MM.1S (cell line): ENCODE measurements around the gene STARD9.

Experiments
- CTCF ChIP-seq: fragments of 300-600 bp; sonication (generic); IDR thresholded peaks from 2 replicates; pipeline ENCODE4 v1.5.1; 2016; ENCODE audit warnings: antibody characterized with exemption, low read length, mixed read lengths
- EZH2 ChIP-seq: fragments of 300-600 bp; sonication (generic); optimal IDR thresholded peaks from 2 replicates; pipeline ENCODE3; 2017; ENCODE audit warnings: low read depth, mild to moderate bottlenecking, antibody characterized with exemption, low read length, mixed read lengths
- EZH2phosphoT487 ChIP-seq: fragments of 300-600 bp; sonication (generic); IDR thresholded peaks from 2 replicates; pipeline ENCODE4 v1.6.1; 2018; ENCODE audit warnings: antibody characterized with exemption, low read length

- TF ChIP-seq CTCF (no peak), EZH2phosphoT487 (no peak), EZH2 (no peak)
Measured at GRCh38 chr15:42693496-42693895, 118.1 kb downstream of the STARD9 start.
